Measurements from ENCODE around the gene UMPS.

UMPS gene

DNA sequence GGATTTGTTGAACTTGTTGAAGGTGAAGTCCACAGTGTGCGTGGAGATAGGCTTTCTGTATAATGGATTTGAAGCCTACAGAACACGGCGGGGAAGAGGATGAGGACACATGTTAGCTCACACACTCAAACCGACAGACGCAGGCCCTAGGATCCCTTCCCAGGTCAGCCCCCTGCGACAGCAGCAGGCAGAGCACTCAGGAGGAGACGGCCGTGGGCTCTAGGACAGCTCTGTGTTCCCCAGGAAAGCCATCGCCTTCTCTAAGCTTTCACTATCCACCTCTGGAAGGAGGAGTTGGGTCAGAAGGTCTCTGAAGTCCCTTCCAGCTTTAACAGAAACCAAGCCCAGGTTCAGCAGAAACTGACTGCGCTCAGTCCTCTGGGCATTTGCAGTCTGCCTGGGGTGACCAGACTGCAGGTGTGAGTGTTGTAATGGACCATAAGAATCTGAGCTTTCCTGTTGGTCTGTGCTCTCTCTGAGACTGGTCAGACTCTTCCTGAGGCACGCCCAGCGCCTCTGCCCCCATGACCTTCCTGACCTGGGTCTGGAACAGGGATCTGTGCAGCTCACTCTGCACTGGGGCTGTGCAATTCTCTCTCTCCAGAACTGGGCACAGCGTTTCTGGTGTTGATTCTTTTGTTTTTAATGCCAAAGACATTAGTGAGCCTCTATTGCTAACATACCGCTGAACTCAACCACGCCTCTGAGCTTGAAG, 33.5 kb downstream of the UMPS start:
- DNase-seq (ENCODE audit: low read depth in 3 of 3): no peak

DNA sequence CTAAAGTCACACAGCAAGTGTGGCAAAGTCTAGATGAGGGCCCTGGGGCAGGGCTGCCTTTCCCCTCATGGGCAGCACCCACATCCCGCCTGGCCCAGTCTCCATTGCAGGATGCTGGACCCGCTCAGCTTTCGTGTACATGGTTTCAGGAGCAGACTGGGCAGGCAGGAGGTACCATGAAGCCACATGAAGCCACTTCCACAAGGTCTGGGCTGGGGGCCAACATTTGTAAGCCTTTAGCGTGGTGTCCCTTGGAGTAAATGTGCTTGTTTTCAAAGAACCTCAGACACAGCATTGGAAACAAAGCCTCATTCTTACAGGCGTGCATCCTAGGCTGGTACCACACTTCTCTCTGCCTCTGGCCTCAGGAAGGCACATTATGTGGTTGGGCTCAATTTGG, 34.5 kb downstream of the UMPS start:
- DNase-seq (ENCODE audit: low read depth in 3 of 3): no peak

DNA sequence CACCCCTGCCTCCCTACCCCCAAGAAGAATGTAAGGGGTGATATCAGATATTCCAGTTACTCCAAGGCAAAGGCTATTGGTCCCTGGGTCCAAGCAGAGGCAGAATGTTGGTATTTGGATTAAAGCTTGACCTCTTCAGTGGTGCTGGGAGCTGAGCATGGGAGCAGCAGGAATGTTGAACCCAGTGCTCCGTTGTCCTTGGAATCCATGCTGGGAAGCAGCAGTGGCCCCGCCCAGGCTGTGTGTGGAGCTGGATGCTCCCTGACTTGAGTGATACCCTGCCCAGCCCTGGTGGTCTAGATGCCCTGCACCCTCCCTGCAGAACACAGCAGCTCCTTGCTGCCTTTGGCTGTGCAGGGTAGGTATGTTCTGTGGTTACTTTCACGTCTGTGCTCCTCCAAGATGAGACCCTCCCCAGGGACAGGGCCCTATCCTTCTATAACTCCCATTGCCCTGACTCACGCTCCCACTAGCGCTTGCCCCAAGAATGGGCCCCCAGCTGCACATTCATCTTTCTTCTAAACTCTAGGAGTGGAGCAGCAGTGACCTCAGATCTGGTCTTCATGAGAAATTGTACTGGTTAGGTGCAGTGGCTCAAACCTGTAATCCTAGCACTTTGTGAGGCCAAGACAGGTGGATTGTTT, 35.1 kb downstream of the UMPS start:
- no peak for DNase-seq (ENCODE audit: low read depth in 3 of 3)

DNA sequence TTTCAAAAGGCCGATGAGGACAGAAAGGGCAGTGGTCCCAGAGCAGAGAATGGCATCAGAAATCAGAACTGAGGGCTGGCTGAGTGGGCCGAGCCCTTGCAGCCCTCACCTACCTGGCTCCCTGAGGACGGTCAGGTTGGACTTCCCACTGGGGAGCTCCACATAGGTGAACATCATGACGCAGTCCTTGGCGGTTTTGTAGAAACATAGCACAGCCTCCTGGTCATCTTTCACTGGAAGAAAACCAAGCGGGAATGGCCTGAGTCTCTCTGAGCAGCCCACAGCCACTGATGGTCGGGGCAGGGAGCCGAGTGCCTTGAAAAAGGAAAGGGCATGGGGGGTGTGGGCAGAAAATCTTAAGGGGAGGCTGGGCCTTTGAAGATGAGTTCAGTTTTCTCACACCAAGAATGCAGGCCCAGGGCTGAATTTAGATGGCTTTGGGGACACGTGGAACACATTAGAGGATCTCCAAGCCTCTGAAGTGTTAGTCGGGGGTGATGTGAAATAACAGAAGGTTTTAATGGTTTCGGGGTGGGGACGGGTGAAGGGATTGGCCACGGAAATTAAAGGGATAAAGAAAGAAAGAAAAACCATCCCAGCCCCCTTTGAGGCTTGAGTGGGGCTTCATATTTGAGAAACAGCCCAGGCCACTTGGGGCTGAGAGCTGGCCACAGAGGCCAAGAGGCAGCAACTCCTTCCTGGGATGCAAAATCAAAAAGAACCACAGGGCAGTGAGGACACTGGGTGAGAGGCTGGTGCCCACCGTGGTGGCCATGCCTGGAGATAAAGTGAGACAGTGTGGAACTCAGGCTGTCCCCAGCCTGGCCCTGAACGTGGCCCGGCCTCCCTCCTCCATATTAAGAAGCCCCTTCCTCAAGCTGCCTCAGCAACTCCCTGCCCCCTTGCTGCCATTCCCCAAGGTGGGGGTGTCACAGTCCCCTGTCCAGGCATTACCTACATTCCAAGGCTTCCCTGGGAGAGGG, 36.2 kb downstream of the UMPS start:
- DNase-seq (ENCODE audit: low read depth in 3 of 3): no peak

DNA sequence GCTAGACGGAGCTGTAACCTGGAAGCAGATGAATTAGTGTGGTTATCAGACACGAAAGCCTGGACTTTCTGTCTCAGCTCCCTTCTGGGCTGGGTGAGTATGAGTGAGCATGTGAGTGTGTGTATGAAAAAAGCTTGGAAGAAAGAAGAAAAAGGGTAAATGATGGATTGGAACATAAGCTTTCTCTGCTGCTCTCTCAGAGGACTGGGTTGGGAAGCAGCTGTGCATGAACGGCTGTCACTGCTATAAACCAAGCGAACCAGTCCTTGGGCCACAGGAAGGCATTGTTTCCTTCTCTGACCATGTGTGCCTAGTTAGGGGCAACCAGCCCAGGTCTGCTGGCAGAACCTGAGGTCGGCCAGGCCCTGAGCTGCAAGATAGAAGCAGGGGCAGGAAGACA, 37.0 kb downstream of the UMPS start:
- no peak for DNase-seq (ENCODE audit: low read depth in 3 of 3)

DNA sequence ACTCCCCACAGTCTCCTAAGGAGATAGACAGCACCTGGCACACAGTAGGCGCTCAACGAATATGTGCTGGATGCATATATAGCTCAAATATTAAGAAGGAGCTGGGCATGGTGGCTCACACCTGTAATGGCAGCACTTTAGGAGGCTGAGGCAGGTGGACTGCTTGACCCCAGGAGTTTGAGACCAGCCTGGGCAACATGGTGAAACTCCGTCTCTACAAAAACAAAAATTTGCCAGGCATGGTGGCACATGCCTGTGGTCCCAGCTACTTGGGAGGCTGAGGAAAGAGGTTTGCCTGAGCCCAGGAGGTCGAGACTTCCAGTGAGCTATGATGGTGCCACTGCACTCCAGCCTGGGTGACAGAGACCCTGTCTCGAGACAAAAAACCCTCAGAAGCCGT, 37.4 kb downstream of the UMPS start:
- no peak for DNase-seq (ENCODE audit: low read depth in 3 of 3)

DNA sequence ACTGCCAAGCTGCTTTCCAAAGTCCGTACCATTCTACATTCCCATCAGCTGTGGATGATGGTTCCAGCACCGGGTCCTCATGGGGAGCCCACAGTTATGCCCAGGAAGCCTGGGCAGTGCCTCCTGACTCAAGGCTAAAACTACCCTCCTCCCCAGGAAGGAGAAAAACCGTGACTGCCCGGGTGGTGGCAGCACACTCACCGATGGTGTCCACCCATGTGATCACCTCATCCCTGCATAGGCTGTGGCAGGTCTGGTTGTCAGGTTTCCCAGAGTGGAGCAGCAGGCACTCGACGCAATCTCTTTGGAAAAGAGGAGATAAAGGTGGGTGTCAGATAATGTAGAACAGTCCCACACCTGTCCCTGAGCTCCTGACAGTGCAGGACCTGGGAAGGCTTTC, 38.6 kb downstream of the UMPS start:
- DNase-seq (ENCODE audit: low read depth in 3 of 3): no peak

DNA sequence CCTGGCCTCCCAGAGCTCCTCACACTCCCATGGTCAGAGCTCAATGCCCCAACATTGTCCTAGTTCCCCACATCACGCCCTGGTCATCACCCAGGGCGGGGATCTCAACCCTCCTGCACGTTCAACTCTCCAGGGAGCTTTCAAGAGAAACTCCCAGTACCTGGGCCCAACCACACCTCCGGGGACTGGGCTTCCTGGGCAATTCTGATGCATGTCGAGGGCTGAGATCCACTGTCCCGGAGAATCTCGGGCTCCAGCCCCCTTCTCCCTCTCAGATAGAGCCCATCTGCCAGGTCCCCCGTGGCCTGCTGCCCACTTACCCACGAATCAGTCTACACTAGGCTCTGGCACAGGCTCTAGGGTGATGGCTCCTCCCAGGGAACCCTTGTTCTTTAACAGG, 39.2 kb downstream of the UMPS start:
- DNase-seq (ENCODE audit: low read depth in 3 of 3): no peak

DNA sequence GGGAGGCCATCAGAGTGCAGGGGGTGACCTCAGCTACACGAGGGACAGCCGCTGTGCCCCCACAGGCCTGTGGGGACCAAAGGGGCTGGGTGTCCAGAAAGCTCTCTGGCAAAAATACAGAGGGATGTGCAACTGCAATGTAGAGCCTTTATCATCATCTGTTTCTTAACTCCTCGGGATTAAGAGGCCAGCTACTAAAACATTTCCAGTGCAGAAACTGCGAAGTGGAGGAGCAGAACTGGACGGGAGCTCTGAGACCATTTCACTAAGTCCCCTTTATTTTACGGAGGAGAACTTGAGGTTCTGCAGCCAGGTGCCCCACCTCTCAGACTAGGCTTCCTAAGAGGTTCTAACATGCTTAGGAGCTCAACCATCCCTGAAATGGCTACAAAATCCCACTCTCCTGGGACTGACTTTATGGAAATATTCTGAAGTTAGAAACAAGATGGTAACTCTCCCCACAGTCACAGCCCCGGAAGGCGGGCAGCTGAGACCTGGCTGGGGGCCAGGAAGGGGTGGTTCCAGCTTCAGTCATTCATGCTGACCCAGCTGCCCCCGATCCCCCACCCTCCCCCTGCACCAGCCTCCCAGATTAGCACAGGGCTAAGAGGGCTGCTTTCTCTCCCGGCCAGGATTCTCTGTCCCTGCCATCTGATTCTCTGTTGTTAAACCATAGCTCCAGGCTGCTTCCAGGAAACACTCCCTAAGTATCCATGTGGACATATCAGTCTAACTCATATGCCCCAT, 40.3 kb downstream of the UMPS start:
- DNase-seq (ENCODE audit: low read depth in 3 of 3): no peak

DNA sequence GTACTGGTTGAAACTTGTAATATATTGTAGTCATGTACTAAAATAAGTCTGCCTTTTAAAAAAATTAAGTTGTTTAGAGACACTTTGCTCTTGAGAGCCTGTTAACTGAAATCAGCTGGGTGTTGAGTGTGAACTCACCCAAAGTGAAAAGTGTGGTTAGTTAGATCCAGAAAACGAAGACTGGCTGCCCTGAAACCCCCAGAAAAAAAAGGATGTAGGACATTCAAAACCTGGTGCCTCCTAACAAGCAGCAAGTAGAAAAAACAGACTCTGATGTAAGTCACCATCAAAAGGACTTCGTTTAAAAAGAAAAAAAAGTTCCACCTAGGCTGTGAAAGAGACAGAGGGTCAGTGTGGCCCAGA, 40.8 kb downstream of the UMPS start:
- DNase-seq (ENCODE audit: low read depth in 3 of 3): no peak

DNA sequence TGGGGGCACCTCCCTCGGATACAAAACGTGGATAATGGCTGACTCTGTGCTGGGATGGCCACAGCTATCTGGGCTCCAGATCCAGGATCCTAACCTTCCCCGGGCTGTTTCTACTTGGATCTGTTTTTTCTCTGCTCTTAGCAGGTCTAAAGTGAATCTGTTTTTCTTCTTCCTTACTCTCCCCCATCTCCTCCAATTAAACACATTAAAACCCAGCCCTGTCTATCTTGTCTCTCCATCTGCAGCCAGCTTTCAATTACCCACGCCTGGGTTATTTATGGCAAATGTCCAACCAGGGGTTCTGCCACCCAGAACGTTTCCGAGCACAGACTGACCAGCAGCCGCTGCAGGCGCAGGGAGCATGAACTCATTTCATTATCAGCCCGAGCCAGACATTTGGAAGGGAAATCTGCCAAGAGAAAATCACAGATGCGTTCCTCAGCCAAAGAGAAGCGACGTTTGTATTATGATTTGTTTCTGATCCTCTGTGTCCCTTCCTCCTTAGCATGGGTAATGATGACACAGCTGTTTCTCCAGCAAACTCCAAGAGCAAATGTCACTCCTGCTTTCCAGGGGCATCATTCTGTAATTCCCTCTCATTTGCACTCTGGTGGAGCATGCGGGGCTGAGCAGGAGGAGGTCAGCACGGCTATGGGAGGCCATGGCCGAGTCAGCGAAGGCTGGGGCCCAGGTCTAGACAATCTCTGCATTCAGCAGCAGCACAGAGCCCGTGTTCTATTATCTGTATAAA, 42.0 kb downstream of the UMPS start:
- DNase-seq (ENCODE audit: low read depth in 3 of 3): no peak

DNA sequence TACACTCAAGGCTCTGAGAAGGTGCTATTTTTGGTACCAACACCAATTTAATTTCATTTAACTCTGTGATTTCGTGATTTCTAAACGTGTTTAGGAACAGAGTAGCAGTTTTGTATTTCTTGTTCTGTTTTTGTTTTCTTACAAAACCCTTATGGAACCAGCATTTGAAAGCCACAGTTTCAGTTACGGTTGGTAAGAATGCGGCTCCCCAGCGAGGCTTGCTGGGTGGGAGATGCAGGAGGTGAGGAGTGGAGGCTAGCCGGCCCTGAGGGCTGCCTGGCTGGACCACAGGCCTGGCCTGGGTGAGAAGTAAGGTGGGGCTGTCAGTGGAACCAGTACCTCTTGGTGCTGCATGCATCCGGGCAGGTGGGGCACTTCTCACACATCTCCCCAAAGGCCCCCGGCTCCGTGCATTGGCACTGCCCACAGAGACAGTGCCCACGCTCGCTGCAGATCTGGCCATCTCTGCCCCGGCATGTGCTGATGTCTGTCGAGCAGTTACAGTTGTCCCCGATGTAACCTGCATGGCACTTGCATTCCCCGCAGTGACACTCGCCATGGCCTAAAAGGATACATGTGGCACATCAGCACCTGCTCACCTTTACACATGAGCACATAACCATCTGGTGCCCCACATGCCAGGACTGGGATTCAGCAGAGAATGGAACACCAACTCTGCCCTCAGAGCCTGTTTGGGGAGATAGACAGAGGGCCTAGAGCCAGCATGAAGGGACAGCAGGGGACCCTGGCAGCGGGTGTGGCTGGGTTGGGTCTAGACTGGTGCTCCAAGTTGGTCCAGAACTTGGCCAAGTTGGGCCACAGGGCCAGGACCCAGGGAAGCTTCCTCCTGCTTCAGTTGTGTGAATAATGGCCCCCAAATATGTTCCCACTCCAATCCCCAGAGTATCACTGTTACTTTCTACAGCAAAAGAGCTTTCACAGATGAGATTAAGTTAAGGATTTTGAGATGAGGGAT, 43.4 kb downstream of the UMPS start:
- DNase-seq (ENCODE audit: low read depth in 3 of 3): no peak

DNA sequence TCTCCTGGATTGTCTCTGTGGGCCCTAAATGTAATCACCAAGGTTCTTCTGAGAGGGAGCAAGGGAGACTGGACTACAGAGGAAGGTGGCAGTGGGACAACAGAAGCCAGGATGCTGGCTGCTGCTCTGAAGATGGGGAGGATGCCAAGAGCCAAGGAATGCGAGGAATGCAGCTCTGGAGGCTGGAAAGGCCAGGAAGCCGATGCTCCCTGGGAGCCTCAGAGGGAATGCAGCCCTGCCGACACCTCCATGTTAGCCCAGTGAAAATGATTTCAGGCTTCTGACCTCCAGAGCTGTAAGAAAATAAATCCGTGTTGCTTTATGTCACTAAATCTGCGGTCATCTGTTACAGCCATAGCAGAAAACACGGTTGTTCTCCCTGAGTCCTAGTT, 44.1 kb downstream of the UMPS start:
- no peak for DNase-seq (ENCODE audit: low read depth in 3 of 3)

DNA sequence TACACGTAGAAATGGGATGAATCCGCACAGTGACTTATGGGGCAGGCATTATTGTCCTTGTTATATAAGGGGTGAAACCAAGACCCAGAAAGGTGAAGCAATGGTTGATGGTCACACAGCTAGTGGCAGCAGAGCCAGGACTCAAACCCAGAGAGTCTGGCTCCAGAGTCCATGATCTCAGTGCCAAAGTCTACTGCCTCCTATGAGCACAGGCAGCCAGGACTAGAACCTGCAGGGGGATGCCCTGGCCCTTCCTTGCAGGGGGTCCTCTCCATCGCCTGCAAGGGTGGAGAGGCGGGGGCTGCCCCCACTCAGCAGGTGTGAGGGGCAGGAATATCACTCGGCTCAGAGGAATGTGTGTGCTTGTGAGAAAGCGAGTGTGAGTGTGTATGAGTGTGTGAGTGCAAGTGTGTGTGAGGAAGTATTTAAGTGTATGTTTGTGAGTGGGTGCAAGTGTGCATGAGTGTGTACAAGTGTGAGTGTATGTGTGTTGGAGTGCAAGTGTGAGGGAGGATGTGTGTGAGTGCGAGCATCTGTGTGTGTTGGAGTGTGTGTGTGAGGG, 44.7 kb downstream of the UMPS start:
- no peak for DNase-seq (ENCODE audit: low read depth in 3 of 3)

DNA sequence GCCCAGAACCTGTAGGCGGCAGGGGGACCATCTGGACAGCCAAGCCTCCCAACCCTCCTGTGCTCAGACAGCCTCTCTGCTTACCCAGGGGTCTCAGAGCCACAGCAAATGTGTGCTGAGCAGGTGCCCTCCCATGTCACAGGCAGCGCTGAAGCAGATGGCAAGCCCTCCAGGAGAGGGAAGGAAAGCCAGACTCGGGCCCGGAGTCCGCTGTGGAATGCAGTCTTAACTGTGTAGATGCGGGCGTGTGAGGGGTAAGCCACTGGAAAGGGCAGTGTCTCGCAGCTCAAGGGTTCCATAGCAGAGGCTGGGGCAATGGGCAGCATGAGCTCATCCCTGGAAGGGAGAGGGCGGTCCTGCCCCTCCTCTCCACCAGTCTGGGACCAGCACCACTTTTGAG, 45.6 kb downstream of the UMPS start:
- no peak for DNase-seq (ENCODE audit: low read depth in 3 of 3)

DNA sequence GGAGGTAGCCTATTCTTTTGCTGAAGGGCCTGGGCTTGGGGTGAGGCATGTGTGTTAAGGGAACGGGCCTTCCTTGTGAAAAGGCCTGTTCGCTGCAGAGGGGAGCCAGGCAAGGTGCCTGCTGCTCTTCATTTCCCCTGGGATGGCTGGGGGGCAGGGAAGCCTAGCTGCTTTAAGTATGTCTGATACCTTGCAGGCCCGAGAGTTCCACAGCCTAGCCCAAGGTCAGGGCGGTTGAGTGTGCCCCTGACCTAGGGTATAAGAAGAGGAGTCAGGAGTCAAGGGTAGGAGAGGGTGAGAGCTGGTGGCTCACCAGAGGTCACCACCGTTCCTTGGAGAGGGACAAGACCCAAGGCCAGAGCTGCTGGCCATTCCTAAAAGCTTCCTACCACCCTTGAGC, 46.6 kb downstream of the UMPS start:
- no peak for DNase-seq (ENCODE audit: low read depth in 3 of 3)

DNA sequence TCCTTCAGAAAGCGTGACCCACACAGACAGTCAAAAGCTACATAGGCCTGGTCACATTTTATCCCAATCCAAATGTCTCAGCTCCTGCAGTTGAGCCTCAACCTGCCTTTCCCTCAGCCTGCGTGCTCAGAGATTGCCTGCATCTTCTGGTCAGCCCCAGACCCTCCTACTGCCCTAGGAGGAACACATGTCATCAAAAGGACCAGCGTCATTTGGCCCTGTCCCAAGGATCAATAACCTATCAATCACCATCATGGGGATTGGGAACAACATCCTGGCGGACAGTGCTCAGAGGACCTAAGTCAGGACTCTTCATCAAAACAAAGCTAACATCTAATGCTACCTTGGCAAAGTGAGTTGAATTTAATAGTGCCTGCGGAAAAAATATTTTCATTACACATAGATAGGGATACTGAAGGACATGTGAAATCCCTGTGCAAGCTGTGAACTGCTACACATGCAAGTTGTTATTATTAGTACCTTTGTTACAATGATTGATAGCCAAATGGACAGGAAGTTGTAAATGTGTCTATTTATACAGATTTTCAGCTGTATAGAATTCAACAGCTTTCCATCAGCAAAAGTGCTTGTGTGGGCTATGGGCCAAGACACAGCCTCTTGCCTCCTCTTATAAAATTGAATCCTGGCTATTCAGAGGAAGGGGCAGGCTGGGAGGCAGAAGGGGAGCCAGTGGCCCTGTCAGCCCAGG, 47.7 kb downstream of the UMPS start:
- DNase-seq (ENCODE audit: low read depth in 3 of 3): no peak

DNA sequence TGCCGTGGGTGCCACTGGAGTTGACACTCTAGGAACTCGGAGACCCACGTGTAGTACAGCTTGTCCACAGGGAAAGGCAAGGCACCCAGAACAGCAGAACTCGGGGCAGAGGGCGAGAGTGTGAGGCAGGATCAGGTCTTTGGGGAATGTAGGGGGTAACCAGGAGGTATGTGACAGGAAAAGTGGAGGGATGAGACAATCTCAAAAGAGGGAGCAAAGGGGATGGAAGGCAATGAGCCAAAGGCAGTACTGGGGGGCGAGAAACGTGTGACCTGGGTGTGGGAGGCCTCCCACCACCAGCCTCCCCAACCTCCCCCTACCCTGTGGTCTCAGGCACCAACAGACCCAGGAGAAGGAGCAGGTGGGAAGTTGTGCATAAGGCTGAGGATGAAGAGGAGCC, 48.9 kb downstream of the UMPS start:
- DNase-seq (ENCODE audit: low read depth in 3 of 3): no peak

DNA sequence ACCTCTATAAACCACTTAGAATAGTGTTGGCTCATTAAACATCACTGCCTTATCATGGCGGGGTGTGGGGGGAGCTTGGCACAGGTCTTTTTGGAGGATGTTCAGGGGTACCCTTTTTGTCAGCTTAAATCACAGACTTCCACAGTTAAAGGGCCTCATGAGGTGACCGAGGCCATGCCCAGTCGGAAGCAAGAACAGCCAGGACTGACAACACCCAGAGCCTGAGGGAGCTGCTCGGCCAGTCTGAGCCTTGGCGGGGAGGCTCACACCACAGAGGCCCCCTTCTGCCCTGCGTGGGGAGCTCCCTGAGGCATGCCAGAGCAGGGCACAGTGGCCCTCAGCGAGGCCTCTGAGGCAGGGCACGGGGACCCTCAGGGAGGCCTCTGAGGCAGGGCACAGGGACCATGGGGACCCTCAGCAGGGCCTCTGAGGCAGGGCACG, 49.5 kb downstream of the UMPS start:
- DNase-seq (ENCODE audit: low read depth in 3 of 3): no peak

Data from stimulated activated CD4-positive, alpha-beta T cell treated with anti-CD3 and anti-CD28 coated beads, TNF-alpha, amount 100 ng/mL, for 48 hours (primary cell).